ENCODE data around the gene TPST2. TPM values are rescaled to one million over a fixed set of nuclear protein-coding genes. Genes with fewer than 3 reads are reported as not detected.
"Not testable (repeated sequence)": the region's sequence is repeated elsewhere in the genome, so short reads cannot be mapped to it uniquely, and the experiment has no call there.

Gene TPST2
- polyA plus RNA-seq, 3 donors from 2014 or later, result 352 to 519 (median 512) TPM

DNA sequence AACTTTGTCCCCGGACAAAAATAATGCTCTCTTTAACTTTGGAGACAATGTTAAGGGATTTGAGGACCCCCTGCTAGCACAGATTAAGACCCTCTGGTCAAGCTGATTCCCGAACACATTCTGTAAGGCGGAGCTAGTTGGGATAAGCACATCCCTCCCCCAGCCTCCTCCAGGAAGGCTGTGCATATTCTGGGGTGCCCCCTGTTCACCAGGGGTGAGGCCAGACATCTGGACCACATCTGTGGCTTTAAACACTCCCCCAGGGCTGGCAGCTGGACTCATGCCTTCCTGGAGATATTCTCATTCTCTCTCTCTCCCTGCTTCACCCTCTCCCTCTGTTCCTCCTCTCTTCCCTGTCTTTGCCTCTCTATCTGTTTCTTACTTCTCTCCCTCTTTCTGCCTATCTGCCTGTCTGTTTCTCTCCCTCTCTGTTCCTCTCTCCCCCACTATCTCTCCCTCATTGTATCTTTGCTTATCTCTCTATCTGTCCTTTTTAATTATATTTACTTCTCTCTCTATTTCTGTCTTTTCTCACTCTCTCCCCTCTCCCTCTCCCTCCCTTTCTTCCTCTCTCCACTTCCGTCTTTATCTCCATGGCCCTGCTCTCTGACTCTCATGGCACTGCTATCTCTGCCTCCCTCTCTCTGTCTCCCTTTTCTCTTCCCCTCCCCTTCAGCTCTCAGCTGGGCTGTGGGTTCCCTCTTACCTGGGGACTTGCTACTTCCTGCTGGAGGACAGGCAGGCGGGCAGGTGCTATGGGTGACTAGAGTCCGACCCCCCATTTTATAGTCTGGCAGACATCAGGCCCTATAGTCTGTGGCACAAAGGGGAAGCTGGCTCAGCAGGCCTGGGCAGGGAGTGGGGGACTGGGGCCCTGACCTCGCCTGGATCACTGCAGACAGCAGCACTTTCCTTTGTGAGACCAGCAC, 27.6 kb upstream of the TPST2 start, which contains the start of gene CRYBB1:
Gene CRYBB1 (minus strand): TSS at position 757 of the 929 bp plus-strand sequence. CDS start 1,708 bp downstream, outside the sequence.
- Mint-ChIP-seq H3K36me3 (peaks cover 0 to 3% (median 0%) of the 10 kb centered on the region in 3 donors), H3K27me3 (ENCODE audit: low read depth in 3 of 3) (peaks cover 0 to 4% (median 2%) of the 10 kb centered on the region in 3 donors), H3K4me3 (no peak within 1 kb of the TSS), H3K4me1 (peaks cover 24 to 34% of the 10 kb centered on the region in 2 donors), H3K9me3 (no peaks in the 10 kb centered on the region), H3K27ac (peak within 1 kb of the TSS; percentile 33 to 86 (median 68))
- no peak for DNase-seq

DNA sequence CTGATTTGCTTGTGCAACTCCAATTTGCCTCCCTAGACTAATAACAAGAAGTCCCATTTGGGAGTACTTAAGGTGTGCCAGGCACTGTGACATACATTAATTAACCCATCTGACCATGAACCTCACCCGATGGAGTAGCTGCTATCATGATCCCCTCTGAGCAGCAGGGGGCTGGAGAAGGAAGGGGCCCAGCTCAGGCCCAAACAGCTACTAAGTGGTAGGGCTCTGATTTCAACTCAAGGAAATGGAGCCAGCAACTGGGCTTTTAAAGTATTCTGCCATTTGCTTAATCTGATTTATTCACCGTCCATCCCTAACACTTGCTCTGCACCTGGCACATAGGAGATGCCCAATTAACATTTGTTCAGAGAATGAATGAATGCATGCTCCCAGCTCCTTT, 26.7 kb upstream of the TPST2 start:
- H3K9me3 Mint-ChIP-seq, result no peaks in the 10 kb centered on the region
- peak overlapping the region in 2 of 6 donors; percentile 17 to 40 for H3K27ac Mint-ChIP-seq
- DNase-seq, result no peak
- peaks cover 27 to 34% of the 10 kb centered on the region in 2 donors for H3K4me1 Mint-ChIP-seq
- H3K27me3 Mint-ChIP-seq (ENCODE audit: low read depth in 3 of 3), result peaks cover 0 to 4% (median 2%) of the 10 kb centered on the region in 3 donors
- H3K4me3 Mint-ChIP-seq, result peak overlapping the region in 1 of 5 donors; percentile 27
- peaks cover 0 to 3% (median 0%) of the 10 kb centered on the region in 3 donors for H3K36me3 Mint-ChIP-seq

DNA sequence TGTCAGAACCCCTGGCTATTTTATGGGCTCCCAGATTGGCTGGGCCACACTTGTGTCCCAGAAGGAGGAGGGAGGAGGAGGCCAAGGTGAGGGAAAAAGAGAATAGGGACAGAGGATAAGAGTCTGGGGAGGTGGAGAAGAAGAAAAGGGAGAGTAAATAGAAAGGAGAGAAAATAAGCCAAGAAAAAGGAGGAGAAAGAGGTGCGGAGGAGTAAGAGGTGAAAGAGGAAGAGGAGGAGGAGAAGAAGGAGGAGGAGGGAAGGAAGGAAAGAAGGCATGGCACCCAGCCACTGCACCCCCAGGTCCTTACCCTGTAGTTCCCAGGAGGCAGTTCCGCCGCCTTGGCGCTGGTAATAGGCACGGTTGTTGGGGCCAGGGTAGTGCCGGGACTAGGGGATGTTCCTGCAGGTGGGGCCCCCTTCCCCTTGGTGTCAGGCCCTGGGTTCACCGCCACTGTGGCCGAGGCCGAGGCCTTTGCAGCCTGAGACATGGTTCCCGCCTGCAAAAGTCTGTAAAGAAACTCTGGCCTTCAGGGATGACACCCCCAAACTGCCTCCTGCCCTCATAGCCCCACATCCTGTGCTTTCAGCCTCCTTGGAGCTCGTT, 26.0 kb upstream of the TPST2 start:
- Mint-ChIP-seq H3K4me1 (peaks cover 29 to 36% of the 10 kb centered on the region in 2 donors), H3K36me3 (peaks cover 0 to 3% (median 0%) of the 10 kb centered on the region in 3 donors), H3K9me3 (no peaks in the 10 kb centered on the region), H3K27ac (peak overlapping the region in 1 of 6 donors; percentile 45), H3K4me3 (no peak overlapping the region), H3K27me3 (ENCODE audit: low read depth in 3 of 3) (peaks cover 0 to 4% (median 2%) of the 10 kb centered on the region in 3 donors)
- no peak for DNase-seq

DNA sequence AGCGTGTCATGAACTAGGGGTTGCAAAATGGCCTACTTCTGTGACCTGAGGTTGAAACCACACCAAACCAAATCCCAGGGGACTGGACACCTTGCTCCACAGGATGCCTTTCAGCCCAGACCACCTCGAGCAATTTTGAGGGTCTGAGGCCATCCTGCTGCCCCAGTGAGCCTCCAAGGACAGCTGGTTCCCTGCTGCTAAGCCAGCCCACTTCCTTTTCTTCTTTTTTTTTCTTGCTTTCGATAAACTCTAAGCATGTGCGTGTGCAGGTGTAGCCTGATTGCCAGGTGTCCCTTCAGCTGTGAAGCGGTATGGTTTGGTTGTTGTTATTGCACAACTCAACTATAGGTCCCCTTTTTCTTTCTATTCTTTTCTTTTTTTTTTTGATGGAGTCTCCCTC, 25.2 kb upstream of the TPST2 start:
- DNase-seq, result no peak
- H3K27ac Mint-ChIP-seq, result peak overlapping the region in 1 of 6 donors; percentile 3
- H3K9me3 Mint-ChIP-seq, result no peaks in the 10 kb centered on the region
- H3K4me1 Mint-ChIP-seq, result peaks cover 37 to 44% of the 10 kb centered on the region in 2 donors
- peaks cover 3 to 10% (median 5%) of the 10 kb centered on the region in 3 donors for H3K27me3 Mint-ChIP-seq (ENCODE audit: low read depth in 3 of 3)
- H3K4me3 Mint-ChIP-seq, result no peak overlapping the region
- H3K36me3 Mint-ChIP-seq, result peaks cover 0 to 3% (median 0%) of the 10 kb centered on the region in 3 donors

DNA sequence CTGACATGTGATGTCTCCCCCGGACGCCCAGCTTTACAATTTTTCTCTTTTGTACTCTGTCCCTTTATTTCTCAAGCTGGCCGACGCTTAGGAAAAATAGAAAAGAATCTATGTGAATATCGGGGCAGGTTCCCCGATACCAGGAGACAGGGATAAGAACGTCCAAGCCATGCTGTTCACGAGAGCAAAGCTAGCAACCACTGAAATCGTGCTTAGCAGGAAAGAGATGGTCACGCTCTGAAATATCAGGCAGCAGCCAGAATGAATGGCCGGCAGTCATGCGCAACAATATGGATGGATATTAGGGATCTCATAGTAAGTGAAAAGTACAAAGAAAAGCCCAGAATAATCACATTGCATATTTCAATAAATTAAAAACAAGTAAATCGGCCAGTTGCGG, 24.4 kb upstream of the TPST2 start:
- no peak overlapping the region for H3K4me3 Mint-ChIP-seq
- H3K36me3 Mint-ChIP-seq, result peaks cover 0 to 3% (median 0%) of the 10 kb centered on the region in 3 donors
- H3K9me3 Mint-ChIP-seq, result no peaks in the 10 kb centered on the region
- H3K27ac Mint-ChIP-seq, result no peak overlapping the region
- H3K27me3 Mint-ChIP-seq (ENCODE audit: low read depth in 3 of 3), result peaks cover 3 to 12% (median 5%) of the 10 kb centered on the region in 3 donors
- peaks cover 45 to 52% of the 10 kb centered on the region in 2 donors for H3K4me1 Mint-ChIP-seq
- DNase-seq, result no peak

DNA sequence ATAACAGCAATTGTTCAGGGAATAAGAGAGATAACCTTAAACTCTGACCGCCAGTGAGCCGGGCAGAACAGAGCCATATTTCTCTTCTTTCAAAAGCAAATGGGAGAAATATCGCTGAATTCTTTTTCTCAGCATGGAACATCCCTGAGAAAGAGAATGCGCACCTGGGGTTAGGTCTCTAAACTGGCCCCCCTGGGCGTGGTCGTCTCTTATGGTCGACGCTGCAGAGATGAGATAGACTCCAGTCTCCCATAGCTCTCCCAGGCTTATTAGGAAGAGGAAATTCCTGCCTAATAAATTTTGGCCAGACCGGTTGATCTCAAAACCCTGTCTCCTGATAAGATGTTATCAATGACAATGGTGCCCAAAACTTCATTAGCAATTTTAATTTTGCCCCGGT, 23.8 kb upstream of the TPST2 start:
- H3K27ac Mint-ChIP-seq, H3K9me3 Mint-ChIP-seq: not testable (repeated sequence)
- H3K4me1 Mint-ChIP-seq, result peaks cover 51 to 58% of the 10 kb centered on the region in 2 donors

DNA sequence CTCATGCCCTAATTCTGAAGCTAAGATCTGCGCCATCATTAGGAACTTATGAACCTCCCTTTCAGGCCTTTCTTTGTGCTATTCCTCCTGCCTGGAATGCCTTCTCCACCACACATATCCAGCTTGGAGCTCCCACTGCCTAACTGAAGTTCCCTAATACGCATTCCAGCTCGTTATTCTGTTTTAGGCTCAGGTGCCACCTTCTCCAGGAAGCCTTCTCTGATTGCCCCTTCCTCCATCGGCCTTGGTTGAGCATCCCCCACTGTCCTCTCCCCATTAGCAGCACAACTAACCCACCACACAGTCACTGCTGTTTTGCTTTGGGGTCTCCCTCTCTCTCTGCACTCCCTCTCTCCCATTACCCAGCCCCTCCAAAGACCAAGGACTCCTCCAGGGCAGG, 22.7 kb upstream of the TPST2 start:
- DNase-seq, result no peak
- peaks cover 0 to 3% (median 0%) of the 10 kb centered on the region in 3 donors for H3K36me3 Mint-ChIP-seq
- peak overlapping the region in 3 of 6 donors; percentile 17 to 61 (median 45) for H3K27ac Mint-ChIP-seq
- peaks cover 49 to 62% of the 10 kb centered on the region in 2 donors for H3K4me1 Mint-ChIP-seq
- H3K9me3 Mint-ChIP-seq, result no peaks in the 10 kb centered on the region
- H3K4me3 Mint-ChIP-seq, result no peak overlapping the region
- peaks cover 3 to 12% (median 5%) of the 10 kb centered on the region in 3 donors for H3K27me3 Mint-ChIP-seq (ENCODE audit: low read depth in 3 of 3)

More for the DNA sequence above, 23.8 kb upstream of the TPST2 start:
- peaks cover 3 to 12% (median 5%) of the 10 kb centered on the region in 3 donors for H3K27me3 Mint-ChIP-seq (ENCODE audit: low read depth in 3 of 3)
- not testable (repeated sequence) for H3K4me3 Mint-ChIP-seq, H3K36me3 Mint-ChIP-seq, DNase-seq

DNA sequence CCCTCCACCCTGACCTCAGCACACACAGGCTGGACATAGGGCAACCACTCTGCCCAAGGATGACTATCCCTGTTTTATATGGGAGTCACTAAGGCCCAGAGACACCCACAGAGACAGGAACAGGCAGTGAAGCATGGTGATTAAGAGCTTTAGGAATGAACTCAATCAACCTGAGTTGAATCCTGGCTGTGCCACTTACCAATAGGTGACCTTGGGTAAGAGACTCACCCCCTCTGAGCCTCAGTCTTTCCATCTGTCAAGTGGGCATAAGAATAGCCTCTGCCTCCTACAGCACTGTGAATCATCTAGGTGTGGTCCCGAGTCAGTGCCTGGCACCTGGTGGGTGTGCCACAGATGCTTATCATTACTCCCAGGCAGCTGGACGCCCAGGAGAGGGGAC, 21.1 kb upstream of the TPST2 start:
- peak overlapping the region in 4 of 6 donors; percentile 9 to 95 (median 44) for H3K27ac Mint-ChIP-seq

DNA sequence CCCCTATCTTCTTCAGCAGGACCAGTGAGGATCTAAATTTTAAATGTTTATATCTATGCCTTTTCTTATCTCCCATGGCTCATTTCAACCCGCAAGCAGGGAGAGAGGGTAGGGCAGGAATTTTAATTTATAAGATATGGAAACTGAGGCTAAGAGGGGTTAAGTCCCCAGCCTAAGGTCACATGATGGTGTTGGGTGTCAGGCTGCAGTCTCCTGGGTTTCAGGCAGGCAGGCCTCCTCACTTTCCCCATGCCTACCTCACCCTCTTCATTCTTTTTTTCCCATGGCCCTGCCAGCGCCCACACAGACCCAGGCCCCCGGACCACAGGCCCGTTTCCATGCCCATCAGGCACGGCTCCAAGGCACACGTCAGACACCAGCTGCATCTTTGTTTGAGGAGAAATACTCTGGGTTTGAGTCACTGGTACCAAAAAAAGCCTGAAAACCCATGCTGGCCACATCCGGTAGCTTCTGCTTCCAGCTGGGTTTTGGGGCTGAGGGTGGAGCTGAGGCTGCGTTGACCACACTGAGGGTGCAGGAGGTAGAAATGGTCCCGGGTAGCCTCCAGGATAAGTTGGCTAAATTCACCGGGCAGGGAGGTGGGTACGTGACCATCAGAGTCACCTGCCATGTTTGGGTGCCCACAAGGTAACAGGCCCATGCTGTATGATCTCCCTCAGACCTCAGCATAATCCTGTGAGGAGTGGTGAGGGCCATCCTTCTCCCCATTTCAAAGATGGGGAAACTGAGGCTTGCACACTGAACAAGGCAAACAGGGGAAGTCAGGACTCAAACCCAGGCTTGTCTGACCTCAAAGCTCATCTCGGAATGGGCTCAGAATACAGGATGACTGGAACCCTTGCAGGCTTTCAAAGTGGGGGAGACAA, 20.4 kb upstream of the TPST2 start:
- Mint-ChIP-seq H3K27me3 (ENCODE audit: low read depth in 3 of 3) (peaks cover 3 to 9% (median 5%) of the 10 kb centered on the region in 3 donors), H3K27ac (peak overlapping the region; percentile 9 to 97 (median 94)), H3K36me3 (no peaks in the 10 kb centered on the region), H3K4me3 (peak overlapping the region; percentile 74 to 89 (median 85)), H3K9me3 (no peaks in the 10 kb centered on the region), H3K4me1 (peaks cover 39 to 46% of the 10 kb centered on the region in 2 donors)
- peak; percentile 63 to 71 (median 67) for DNase-seq

More for the DNA sequence above, 21.1 kb upstream of the TPST2 start:
- Mint-ChIP-seq H3K9me3 (no peaks in the 10 kb centered on the region), H3K4me1 (peaks cover 39 to 47% of the 10 kb centered on the region in 2 donors), H3K36me3 (no peaks in the 10 kb centered on the region), H3K27me3 (ENCODE audit: low read depth in 3 of 3) (peaks cover 3 to 9% (median 5%) of the 10 kb centered on the region in 3 donors), H3K4me3 (peak overlapping the region; percentile 74 to 89 (median 85))
- DNase-seq, result no peak

DNA sequence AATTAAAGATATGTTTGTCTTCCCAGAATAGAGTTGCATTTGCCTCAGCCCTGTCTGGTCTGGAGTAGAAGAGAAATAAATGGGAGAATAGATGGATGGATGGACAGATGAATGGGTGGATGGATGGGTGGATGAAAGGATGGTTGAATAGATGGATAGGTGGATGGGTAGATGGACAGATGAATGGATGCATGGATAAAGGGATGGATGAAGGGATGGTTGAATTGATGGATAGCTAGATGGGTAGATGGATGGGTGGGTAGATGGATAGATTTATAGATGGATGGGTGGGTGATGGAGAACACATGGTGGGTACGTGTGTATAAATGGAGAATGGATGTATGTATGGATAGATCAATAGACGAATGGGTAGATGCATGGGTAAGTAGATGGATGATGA, 19.4 kb upstream of the TPST2 start:
- Mint-ChIP-seq H3K36me3 (no peaks in the 10 kb centered on the region), H3K27me3 (ENCODE audit: low read depth in 3 of 3) (peaks cover 3 to 9% (median 5%) of the 10 kb centered on the region in 3 donors), H3K4me1 (peaks cover 39 to 40% of the 10 kb centered on the region in 2 donors), H3K27ac (peak overlapping the region; percentile 9 to 97 (median 72)), H3K4me3 (peak overlapping the region; percentile 3 to 86 (median 18)), H3K9me3 (no peaks in the 10 kb centered on the region)
- no peak for DNase-seq

DNA sequence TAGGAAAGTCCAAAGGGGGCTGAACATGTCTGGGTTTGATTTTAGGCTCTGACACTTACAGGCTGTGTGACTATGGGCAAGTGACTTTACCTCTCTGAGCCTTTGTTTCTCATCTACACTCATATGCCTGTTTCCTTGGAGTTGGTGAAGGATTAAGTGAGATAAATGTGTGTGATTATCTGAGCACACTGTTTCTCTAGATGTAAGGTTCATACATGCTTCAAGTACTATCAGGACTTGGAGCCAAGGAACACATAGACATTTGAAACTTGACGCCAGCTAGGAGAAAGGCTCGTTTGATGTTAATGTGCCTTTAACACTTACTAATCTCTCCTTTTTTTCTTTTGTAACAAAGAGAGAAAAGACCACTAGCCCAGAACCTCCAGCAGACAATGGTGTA, 18.2 kb upstream of the TPST2 start:
- no peak for DNase-seq
- peaks cover 2 to 9% (median 3%) of the 10 kb centered on the region in 3 donors for H3K27me3 Mint-ChIP-seq (ENCODE audit: low read depth in 3 of 3)
- H3K27ac Mint-ChIP-seq, result peak overlapping the region in 2 of 6 donors; percentile 12 to 20
- H3K4me1 Mint-ChIP-seq, result peaks cover 44% of the 10 kb centered on the region in 2 donors
- H3K9me3 Mint-ChIP-seq, result no peaks in the 10 kb centered on the region
- no peak overlapping the region for H3K4me3 Mint-ChIP-seq
- H3K36me3 Mint-ChIP-seq, result no peaks in the 10 kb centered on the region

DNA sequence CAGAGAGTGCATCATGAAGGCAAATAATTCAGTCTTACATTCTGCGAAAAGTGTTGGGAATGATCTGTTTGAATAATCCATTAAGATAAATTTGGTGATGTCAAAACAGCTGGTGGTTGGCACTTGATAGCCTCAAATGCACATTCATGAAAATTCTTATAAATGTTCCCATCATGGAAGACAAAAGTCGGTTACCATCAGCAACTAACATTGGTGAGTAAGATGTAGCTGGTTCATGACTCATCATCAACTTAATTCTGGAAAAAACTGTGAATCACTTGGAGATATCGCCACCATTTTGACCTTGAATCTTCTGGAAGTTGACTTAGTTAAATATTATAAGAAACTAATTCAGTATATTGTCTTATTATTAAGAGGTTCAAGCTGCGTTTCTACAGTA, 16.7 kb upstream of the TPST2 start:
- Mint-ChIP-seq H3K27ac (no peak overlapping the region), H3K36me3 (no peaks in the 10 kb centered on the region), H3K9me3 (no peaks in the 10 kb centered on the region), H3K4me1 (peaks cover 38 to 44% of the 10 kb centered on the region in 2 donors), H3K4me3 (no peak overlapping the region), H3K27me3 (ENCODE audit: low read depth in 3 of 3) (peaks cover 2 to 8% (median 3%) of the 10 kb centered on the region in 3 donors)
- no peak for DNase-seq

DNA sequence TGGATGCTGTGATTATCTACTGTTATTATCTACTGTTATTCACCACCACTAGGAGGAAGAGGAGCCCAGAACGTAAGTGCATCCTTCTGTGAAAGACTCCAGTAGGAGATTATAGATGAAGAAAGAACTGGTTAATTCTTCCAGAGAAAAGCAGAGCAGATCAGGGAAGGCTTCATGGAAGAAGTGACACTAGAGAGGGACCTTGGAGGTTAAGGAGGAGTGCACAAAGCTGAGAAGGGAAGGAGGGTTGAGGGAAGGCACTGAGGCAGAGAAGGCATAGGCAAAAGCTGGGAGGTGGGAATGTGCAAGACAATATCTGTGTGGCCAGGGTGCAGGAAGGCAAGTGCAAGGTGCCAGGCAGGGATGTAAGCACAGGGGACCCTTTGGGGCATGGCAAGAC, 14.4 kb upstream of the TPST2 start:
- Mint-ChIP-seq H3K4me1 (peaks cover 29 to 33% of the 10 kb centered on the region in 2 donors), H3K27ac (peak overlapping the region in 1 of 6 donors; percentile 2), H3K36me3 (no peaks in the 10 kb centered on the region), H3K4me3 (no peak overlapping the region), H3K27me3 (ENCODE audit: low read depth in 3 of 3) (peaks cover 0 to under 1% (median 0%) of the 10 kb centered on the region in 3 donors), H3K9me3 (no peaks in the 10 kb centered on the region)
- no peak for DNase-seq
